Psoas muscle (tissue), 8 donors: ENCODE results near the gene CHCHD1. TPM values are rescaled to one million over a fixed set of nuclear protein-coding genes. Genes with fewer than 3 reads are reported as not detected.
A peak's percentile ranks its signal among the peaks of the same experiment; 100 is the strongest.
"Not testable (repeated sequence)": the region's sequence is repeated elsewhere in the genome, so short reads cannot be mapped to it uniquely, and the experiment has no call there.

Source experiments
- ATAC-seq, 4 donors: fragments of 200-7000 bp; cut with Tn5 transposase; one replicate each; pipeline ENCODE4 v1.9.1; 2020; ENCODE audit warnings: moderate library complexity in 3 of 4, mild to moderate bottlenecking in 2 of 4
- DNase-seq, 2 donors: peaks; one replicate each; pipeline ENCODE4 v3.0.0-alpha.2; 2020
- H3K27ac ChIP-seq: fragments of 200-600 bp; one replicate; pipeline ENCODE4 v1.8.0; 2022
- H3K27me3 ChIP-seq, 3 donors: fragments of 200-600 bp in 1 of 3; one replicate each; pipeline versions ENCODE4 v1.6.1 to v1.8.0; 2013 to 2022; ENCODE audit warnings: low read length in 2 of 3, mild to moderate bottlenecking in 2 of 3, moderate library complexity in 1 of 3; ENCODE audit not compliant: insufficient read depth in 3 of 3
- H3K36me3 ChIP-seq, 2 donors: fragments of 200-600 bp in 1 of 2; one replicate each; pipeline versions ENCODE4 v1.6.1 to v1.8.0; 2013 to 2022; ENCODE audit warnings: low read depth in 1 of 2, mild to moderate bottlenecking in 1 of 2, moderate library complexity in 1 of 2; ENCODE audit not compliant: insufficient read depth in 1 of 2
- H3K4me1 ChIP-seq: fragments of 200-600 bp; one replicate; pipeline ENCODE4 v1.8.0; 2022
- H3K4me3 ChIP-seq: fragments of 200-600 bp; one replicate; pipeline ENCODE4 v1.8.0; 2022; ENCODE audit warnings: mild to moderate bottlenecking
- H3K9me3 ChIP-seq: fragments of 200-600 bp; one replicate; pipeline ENCODE4 v1.8.0; 2022
- WGBS, 3 donors: extraction: QIAGEN DNeasy Blood & Tissue Kit; methylation state at CpG; one replicate each; pipeline versions ENCODE4 v1.1.6 to v1.1.7; 2013; 5-methylcytosine and 5-hydroxymethylcytosine counted together
- intact Hi-C, 2 donors: fragments of 100-400 bp; cut with DNase I; formaldehyde crosslinking; loops; one replicate each; pipeline versions ENCODE4 v1.11.0 to v1.14.2; 2022
- polyA plus RNA-seq, 3 donors: library from polyadenylated mRNA; stranded (reverse); fragments of 200-250 nt; gene quantifications; one replicate each; pipeline ENCODE4 v1.2.3, GENCODE V29; 2013
- total RNA-seq, 4 donors: library from RNA; stranded (reverse); fragmentation: NEBNext Ultra II Directional in 2 of 4; extraction: Animal tissue kit (Norgen Biotek cat#: 25700) in 2 of 4; gene quantifications; one replicate each; pipeline versions ENCODE4 v1.2.1 to v1.2.4, GENCODE V29; 2021 to 2023
- TF ChIP-seq, protein P1 (sequence below): fragments of 200-600 bp; IDR thresholded peaks from one replicate; pipeline ENCODE4 v1.8.0; 2022; ENCODE audit warnings: antibody characterized with exemption
- donor health status: healthy with polysubstance abuse.
- donor health status: DM: no; HTN: no; CAD: no; lungs with moderate emphysema.
- donor health status: Bipolar disorder and iron deficiency.
- donor health status: healthy.
- donor health status: DM: yes; HTN: yes; CAD: no.
- donor health status: DM: no; HTN: no; CAD: no.
- donor health status: DM: no; HTN: no; CAD: no.
- donor health status: DM: yes; HTN: yes; CAD: no.

Gene CHCHD1
- total and polyA plus RNA-seq, 7 donors: 19.9 to 98.7 (median 30.9) TPM

DNA sequence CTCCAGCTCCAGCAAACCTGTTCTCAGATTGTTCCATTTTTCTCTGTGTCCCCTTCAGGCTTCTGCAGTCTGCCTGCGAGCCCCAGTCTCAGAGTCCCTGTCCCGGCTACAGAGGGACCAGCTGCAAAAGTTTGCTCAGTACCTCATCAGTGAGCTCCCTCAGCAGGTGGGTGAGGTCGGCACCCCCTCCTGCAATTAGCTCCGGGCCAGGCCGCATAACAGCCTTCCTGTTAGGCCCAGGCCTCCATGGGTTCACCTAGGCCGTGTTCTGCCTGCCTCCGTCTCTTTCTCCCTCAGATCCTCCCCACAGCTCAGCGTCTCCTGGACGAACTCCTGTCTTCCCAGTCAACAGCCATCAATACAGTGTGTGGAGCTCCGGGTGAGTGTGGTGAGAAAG lies 7.8 kb downstream of the CHCHD1 start:
- intact Hi-C loops: loop anchor here in 1 of 2 donors (2.0 kb wide), 1 partner anchor 13 kb away; no protein-coding TSS in a partner anchor
- TF ChIP-seq, protein P1, sequence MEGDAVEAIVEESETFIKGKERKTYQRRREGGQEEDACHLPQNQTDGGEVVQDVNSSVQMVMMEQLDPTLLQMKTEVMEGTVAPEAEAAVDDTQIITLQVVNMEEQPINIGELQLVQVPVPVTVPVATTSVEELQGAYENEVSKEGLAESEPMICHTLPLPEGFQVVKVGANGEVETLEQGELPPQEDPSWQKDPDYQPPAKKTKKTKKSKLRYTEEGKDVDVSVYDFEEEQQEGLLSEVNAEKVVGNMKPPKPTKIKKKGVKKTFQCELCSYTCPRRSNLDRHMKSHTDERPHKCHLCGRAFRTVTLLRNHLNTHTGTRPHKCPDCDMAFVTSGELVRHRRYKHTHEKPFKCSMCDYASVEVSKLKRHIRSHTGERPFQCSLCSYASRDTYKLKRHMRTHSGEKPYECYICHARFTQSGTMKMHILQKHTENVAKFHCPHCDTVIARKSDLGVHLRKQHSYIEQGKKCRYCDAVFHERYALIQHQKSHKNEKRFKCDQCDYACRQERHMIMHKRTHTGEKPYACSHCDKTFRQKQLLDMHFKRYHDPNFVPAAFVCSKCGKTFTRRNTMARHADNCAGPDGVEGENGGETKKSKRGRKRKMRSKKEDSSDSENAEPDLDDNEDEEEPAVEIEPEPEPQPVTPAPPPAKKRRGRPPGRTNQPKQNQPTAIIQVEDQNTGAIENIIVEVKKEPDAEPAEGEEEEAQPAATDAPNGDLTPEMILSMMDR: no peak
- H3K9me3 ChIP-seq: no peaks in the 10 kb centered on the region
- H3K4me1 ChIP-seq: peaks cover 32% of the 10 kb centered on the region
- peaks cover 16 to 67% of the 10 kb centered on the region in 2 donors for H3K36me3 ChIP-seq
- H3K27ac ChIP-seq: no peak overlapping the region
- DNase-seq (no peak), ATAC-seq (no peak)
- 79 to 85% (median 81%) methylated on average over 10 of the region's 10 CpGs for WGBS, 3 donors
- H3K27me3 ChIP-seq: no peaks in the 10 kb centered on the region
- H3K4me3 ChIP-seq: no peak overlapping the region

DNA sequence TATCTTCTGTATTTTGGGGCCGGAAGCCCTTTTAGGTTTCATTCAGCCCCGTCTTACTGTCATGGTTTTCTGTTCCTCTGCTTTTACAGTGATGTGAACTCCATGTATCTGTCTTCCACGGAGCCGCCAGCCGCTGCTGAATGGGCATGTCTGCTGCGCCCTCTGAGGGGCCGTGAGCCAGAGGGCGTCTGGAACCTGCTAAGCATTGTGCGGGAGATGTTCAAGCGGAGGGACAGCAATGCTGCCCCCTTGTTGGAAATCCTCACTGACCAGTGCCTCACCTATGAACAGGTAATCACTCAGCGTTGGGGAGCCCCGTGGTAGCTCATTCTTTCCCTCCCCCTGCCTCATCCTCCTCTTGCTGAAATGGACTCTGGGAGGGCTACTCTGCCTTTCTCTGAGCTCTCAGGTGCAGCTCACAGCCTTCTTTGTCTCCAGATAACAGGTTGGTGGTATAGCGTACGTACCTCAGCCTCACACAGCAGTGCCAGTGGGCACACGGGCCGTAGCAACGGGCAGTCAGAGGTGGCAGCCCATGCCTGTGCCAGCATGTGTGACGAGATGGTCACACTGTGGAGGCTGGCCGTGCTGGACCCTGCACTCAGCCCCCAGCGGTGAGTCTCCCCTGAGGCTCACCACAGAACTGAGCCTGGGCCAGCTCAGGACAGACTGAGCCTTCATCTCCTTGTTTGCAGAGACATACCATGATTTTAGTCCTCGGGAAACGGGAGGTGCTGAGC lies 9.2 kb downstream of the CHCHD1 start:
- TF ChIP-seq, protein P1: no peak
- no peak for DNase-seq
- peaks cover 28% of the 10 kb centered on the region for H3K4me1 ChIP-seq
- H3K36me3 ChIP-seq: peaks cover 16 to 81% of the 10 kb centered on the region in 2 donors
- WGBS, 3 donors: 85 to 91% (median 88%) methylated on average over 22 of the region's 22 CpGs
- H3K4me3 ChIP-seq: no peak overlapping the region
- no peak overlapping the region for H3K27ac ChIP-seq
- no peaks in the 10 kb centered on the region for H3K27me3 ChIP-seq
- intact Hi-C loops: no loop called here
- no peaks in the 10 kb centered on the region for H3K9me3 ChIP-seq
- no peak for ATAC-seq

DNA sequence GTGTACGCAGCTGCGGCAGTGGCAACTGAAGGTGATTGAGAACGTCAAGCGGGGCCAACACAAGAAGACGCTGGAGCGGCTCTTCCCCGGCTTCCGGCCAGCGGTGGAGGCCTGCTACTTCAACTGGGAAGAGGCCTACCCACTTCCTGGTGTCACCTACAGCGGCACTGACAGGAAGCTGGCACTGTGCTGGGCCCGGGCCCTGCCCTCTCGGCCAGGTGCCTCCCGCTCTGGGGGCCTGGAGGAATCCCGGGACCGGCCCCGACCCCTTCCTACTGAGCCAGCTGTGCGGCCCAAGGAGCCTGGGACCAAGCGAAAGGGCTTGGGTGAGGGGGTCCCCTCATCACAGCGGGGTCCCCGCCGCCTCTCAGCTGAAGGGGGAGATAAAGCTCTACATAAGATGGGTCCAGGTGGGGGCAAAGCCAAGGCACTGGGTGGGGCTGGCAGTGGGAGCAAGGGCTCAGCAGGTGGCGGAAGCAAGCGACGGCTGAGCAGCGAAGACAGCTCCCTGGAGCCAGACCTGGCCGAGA lies 10.1 kb downstream of the CHCHD1 start:
- Histone ChIP-seq H3K4me3 (no peak overlapping the region), H3K27me3 (no peaks in the 10 kb centered on the region), H3K4me1 (peaks cover 21% of the 10 kb centered on the region), H3K27ac (no peak overlapping the region), H3K9me3 (no peaks in the 10 kb centered on the region), H3K36me3 (peaks cover 21 to 90% of the 10 kb centered on the region in 2 donors)
- WGBS, 3 donors: 88 to 95% (median 91%) methylated on average over 24 to 26 of the region's 26 CpGs
- intact Hi-C loops: loop anchor here in 1 of 2 donors (2.0 kb wide), 1 partner anchor 15 kb away; no protein-coding TSS in a partner anchor
- no peak for ATAC-seq
- TF ChIP-seq, protein P1: no peak
- no peak for DNase-seq

GRCh38 chr10:73793456-73793855 lies 11.6 kb downstream of the CHCHD1 start:
- peaks cover 6% of the 10 kb centered on the region for H3K4me1 ChIP-seq
- intact Hi-C loops: loop anchor here in 1 of 2 donors (2.0 kb wide), 1 partner anchor 13 kb away; no protein-coding TSS in a partner anchor
- peak in 1 of 2 donors; percentile 35 for DNase-seq
- H3K36me3 ChIP-seq: peaks cover 22 to 96% of the 10 kb centered on the region in 2 donors
- no peak overlapping the region for H3K4me3 ChIP-seq
- H3K27me3 ChIP-seq: no peaks in the 10 kb centered on the region
- 85 to 89% (median 87%) methylated on average over 5 of the region's 5 CpGs for WGBS, 3 donors
- TF ChIP-seq, protein P1: no peak
- no peaks in the 10 kb centered on the region for H3K9me3 ChIP-seq
- H3K27ac ChIP-seq: no peak overlapping the region
- ATAC-seq: no peak

DNA sequence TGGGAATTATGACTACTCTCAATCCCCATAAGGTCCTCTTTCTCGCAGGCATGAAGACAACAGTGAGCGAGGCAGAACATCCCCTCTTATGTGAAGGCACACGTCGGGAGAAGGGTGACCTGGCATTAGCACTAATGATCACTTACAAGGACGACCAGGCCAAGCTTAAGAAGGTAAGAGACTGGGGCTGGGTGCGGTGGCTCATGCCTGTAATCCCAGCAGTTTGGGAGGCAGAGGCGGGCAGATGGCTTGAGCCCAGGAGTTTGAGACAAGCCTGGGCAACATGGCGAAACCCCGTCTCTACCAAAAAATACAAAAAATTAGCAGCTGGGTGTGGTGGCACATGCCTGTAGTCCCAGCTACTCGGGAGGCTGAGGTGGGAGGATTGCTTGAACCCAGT lies 13.6 kb downstream of the CHCHD1 start:
- H3K4me3 ChIP-seq, H3K9me3 ChIP-seq, H3K27me3 ChIP-seq, DNase-seq, H3K27ac ChIP-seq, ATAC-seq, H3K4me1 ChIP-seq, intact Hi-C loops: not testable (repeated sequence)
- 88 to 93% (median 92%) methylated on average over 10 of the region's 10 CpGs for WGBS, 3 donors
- peaks cover 15 to 100% of the 10 kb centered on the region in 2 donors for H3K36me3 ChIP-seq

GRCh38 chr10:73796035-73796434 lies 14.2 kb downstream of the CHCHD1 start:
- ATAC-seq, H3K9me3 ChIP-seq, intact Hi-C loops, H3K4me3 ChIP-seq, H3K4me1 ChIP-seq, H3K27me3 ChIP-seq, H3K27ac ChIP-seq: not testable (repeated sequence)
- peaks cover 12 to 100% of the 10 kb centered on the region in 2 donors for H3K36me3 ChIP-seq
- WGBS, 3 donors: 93 to 98% (median 98%) methylated on average over 8 of the region's 8 CpGs
- DNase-seq: peak in 1 of 2 donors; percentile 30
